ENCODE results near the gene ASTN2. TPM values are rescaled to one million over a fixed set of nuclear protein-coding genes. Genes with fewer than 3 reads are reported as not detected.

The ASTN2 gene
- total RNA-seq, 1 experiment from 2014 or later: 8.0 TPM

- 0 out of 2 replicates have a peak, but pooled peaks cover 2% of the 10 kb centered on the region for H3K9me3 ChIP-seq
- no peak overlapping the region for H3K4me3 ChIP-seq
- no peaks in the 10 kb centered on the region for H3K36me3 ChIP-seq
- no peaks in the 10 kb centered on the region for H3K27me3 ChIP-seq
- DNase-seq: no peak
Observed at GRCh38 chr9:117204971-117205370, 209.9 kb downstream of the ASTN2 start.

DNA sequence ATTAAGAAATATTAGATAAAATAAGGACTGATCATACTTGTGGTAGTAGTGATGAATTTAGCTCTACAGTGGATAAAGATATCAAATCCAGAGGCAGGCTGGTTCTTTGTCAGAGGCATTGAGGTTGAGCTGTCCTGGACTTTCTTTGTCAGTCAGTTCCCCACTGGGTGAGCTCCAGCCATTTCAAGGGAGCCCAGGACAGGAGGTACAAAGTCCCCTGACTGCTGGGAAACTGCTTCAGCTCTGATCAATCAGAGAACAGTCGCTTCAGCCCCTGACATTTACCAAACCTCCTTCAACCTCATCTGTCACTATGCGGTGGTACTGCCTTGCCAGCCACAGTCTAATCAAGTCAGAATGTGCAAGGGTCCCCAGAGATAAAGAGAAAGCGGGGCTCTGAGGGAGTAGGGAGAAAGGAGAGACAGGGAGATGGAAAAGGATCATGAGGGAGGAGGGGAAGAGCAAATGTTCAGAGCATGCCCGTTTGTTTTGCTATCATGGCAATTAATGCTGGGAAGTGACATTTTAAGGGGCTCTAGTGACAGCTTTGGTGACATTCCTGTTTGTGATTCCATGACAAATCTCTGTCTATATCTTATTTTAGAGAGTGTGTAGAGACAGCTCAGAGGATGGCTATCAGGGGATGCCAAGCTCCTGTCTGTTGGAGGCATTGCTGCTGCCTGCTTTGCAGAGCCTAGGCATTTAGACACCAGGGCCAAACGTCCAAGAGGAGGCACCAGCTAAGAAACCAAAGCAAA is 223.2 kb downstream of the ASTN2 start:
- DNase-seq: no peak
- no peaks in the 10 kb centered on the region for H3K9me3 ChIP-seq
- H3K27me3 ChIP-seq: no peaks in the 10 kb centered on the region
- H3K36me3 ChIP-seq: no peaks in the 10 kb centered on the region
- no peak overlapping the region for H3K4me3 ChIP-seq

DNA sequence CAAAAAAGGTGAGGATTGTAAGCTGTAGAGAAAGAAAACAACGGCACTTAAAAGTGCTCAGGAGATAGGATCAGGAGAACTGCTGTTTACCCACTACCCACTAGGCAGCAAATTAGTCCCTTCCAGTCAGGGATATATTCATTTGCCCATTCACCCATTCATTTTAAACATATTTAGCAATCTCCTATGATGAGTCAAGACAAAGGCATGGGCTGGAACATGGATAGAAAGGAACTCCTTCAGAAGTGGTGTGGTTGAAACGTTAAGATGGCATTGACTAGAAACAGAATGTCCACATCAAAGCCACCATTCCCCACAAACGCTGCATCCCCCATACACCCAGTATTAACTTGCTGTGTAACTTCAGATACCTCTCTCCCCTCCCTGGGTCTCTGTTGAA is 225.7 kb downstream of the ASTN2 start:
- Histone ChIP-seq H3K36me3 (no peaks in the 10 kb centered on the region), H3K27me3 (no peaks in the 10 kb centered on the region), H3K9me3 (no peaks in the 10 kb centered on the region), H3K4me3 (no peak overlapping the region)
- DNase-seq: no peak

GRCh38 chr9:117188394-117188793 is 226.5 kb downstream of the ASTN2 start:
- no peak overlapping the region for H3K4me3 ChIP-seq
- no peak for DNase-seq
- no peaks in the 10 kb centered on the region for H3K27me3 ChIP-seq
- no peaks in the 10 kb centered on the region for H3K36me3 ChIP-seq
- no peaks in the 10 kb centered on the region for H3K9me3 ChIP-seq

DNA sequence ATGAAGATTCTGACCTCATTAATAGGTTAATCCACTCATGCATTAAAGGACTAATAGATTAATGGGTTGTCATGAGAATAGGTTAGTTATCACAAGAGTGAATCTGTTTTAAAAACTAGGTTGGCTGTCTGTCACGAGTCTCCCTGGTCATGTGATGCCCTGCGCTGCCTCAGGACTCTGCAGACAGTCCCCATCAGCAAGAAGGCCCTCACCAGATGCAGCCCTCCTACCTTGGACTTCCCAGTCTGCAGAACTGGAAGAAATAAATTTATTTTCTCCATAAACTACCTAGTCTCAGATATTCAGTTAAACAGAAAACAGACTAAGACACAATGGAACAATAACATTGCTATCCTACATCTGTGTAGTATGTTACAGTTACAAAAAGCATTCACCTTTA is 227.4 kb downstream of the ASTN2 start:
- Histone ChIP-seq H3K4me3 (no peak overlapping the region), H3K27me3 (no peaks in the 10 kb centered on the region), H3K9me3 (no peaks in the 10 kb centered on the region), H3K36me3 (no peaks in the 10 kb centered on the region)
- DNase-seq: no peak

DNA sequence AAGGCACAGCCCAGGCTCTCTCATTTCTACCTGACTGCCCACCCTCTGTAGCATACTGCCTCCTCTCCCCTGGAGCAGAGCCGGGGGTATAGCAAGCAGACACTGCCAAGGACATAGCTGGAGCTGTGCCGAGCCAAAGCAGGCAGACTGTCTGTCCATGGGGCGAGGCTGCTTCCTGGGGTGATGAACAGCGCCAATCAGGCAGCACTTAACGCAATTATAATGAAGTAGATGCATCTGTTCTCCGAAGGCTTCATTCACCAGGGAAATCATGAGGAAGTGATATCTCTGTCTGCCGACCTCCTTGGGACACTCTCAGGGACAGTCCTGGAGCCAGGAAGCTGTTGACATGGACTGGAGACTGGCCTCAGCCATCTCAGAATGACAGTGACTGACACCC is 230.7 kb downstream of the ASTN2 start:
- Histone ChIP-seq H3K36me3 (no peaks in the 10 kb centered on the region), H3K27me3 (no peaks in the 10 kb centered on the region), H3K4me3 (no peak overlapping the region), H3K9me3 (peaks cover 14% of the 10 kb centered on the region)
- peak; percentile 37 for DNase-seq

- no peak overlapping the region for H3K4me3 ChIP-seq
- H3K36me3 ChIP-seq: no peaks in the 10 kb centered on the region
- H3K27me3 ChIP-seq: no peaks in the 10 kb centered on the region
- H3K9me3 ChIP-seq: peaks cover 14% of the 10 kb centered on the region
- no peak for DNase-seq
Observed at GRCh38 chr9:117182046-117182445, 232.8 kb downstream of the ASTN2 start.

DNA sequence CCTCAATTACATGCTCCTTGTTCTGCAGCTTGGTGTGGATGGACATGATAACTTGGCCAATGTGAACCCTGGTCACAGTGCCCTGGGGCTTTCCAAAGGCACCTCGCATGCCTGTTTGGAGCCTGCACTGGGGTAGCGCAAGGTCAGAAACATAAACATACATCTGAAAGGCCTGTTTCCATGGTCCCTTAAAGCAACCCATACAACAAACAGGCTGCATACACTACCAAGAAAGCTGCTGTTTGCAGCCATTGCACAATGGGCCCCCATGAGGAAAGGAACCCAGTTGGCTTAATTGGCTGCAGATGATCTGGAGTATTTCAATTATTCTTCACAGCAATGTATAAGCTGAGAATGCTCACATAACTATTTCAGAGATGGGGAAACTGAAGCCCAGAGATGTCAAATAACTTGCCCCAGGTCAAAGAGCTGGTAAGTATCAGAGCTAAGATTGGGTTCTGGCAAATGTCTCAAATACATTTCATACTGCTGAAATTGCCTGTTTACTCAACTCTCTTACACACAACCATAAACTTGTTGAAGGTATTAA is 233.9 kb downstream of the ASTN2 start:
- no peak for DNase-seq
- no peaks in the 10 kb centered on the region for H3K27me3 ChIP-seq
- no peak overlapping the region for H3K4me3 ChIP-seq
- H3K36me3 ChIP-seq: no peaks in the 10 kb centered on the region
- H3K9me3 ChIP-seq: peaks cover 14% of the 10 kb centered on the region

DNA sequence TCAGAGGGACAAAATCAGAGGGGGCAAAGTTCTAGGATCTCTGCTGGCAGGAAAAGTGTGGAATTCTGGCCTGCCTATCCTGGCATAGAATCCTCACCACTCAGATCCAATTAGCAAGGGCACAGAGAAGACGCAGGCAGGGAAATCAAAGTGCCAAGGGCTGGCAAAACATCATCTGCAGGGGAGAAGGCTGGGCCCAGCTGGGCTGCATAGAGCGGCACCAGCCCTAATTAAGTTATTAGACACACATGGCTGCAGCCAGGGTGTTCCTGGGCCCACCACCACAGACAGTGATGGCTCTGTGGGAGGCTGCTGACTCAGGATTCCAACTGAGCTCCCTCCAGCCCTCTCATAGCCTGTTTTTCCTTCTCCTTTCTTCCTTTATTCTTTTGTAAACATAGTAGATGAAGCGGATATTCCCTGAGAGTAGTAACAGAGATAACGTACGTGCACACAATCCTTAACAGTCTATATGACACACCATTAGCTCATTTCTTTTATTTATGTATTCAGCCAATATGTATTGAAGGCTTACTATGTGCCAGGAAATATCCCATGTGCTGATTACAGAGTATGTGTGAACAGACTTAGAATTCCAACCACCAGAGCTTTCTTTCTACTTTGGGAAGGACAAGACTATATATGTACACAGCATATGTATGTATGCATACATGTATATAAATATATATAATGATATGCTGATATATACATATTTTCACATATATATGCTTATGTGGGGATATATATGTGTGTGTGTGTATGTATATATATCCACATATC is 236.1 kb downstream of the ASTN2 start:
- Histone ChIP-seq H3K27me3 (no peaks in the 10 kb centered on the region), H3K36me3 (no peaks in the 10 kb centered on the region), H3K9me3 (peaks cover 14% of the 10 kb centered on the region), H3K4me3 (no peak overlapping the region)
- DNase-seq: peak; percentile 94

GRCh38 chr9:117170567-117170966 is 244.3 kb downstream of the ASTN2 start:
- H3K9me3 ChIP-seq: no peaks in the 10 kb centered on the region
- no peak for DNase-seq
- peaks cover 5% of the 10 kb centered on the region; the same call in 1 of the 2 replicates for H3K27me3 ChIP-seq
- H3K4me3 ChIP-seq: no peak overlapping the region
- no peaks in the 10 kb centered on the region for H3K36me3 ChIP-seq

DNA sequence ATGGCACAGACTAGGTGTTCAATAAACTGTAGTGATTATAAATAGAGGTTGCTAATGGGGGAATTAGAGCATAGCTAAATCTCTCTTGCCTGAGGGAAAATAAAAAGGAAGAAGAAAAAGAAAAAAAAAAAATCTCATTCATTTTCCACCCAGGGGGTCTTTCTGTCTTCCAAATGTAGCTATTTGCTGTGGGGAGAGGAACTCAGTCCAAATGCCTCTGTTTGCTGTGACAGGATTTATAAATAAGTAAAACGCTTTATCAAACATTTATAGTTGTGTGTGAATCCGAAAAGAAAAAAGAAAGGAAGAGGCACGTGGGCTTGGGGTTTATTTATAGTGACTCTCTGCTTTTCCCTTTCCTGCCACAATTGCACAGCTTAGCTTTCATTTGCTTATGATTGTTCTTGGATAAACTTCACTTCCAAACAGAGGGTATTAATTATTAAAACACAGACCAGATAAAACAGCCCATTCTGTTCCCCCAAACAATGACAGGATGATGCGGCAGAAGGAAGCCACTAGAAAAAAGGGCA is 245.7 kb downstream of the ASTN2 start:
- Histone ChIP-seq H3K27me3 (peaks cover 5% of the 10 kb centered on the region; the same call in 1 of the 2 replicates), H3K4me3 (no peak overlapping the region), H3K36me3 (no peaks in the 10 kb centered on the region), H3K9me3 (no peaks in the 10 kb centered on the region)
- DNase-seq: no peak

DNA sequence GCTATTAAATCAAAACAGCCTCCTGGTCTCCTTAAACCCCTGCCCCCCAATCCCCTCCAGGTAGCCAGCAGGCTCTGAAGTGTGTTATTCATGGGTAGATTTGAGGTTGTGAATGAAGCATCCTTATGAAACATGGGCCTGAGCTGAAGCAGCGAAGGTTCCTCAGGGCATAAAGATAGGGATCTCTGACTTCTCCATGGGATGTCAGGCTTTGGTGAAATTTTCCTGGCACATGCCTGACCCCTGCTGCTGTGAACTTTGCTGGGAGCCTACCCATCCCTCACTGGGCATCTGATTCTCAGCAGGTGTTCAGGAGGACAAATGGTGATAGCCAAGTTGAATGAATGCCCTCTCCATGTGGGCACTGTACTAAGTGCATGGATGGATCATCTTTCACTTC is 250.3 kb downstream of the ASTN2 start:
- no peaks in the 10 kb centered on the region for H3K9me3 ChIP-seq
- H3K4me3 ChIP-seq: no peak overlapping the region
- DNase-seq: no peak
- H3K27me3 ChIP-seq: peaks cover 5% of the 10 kb centered on the region; the same call in 1 of the 2 replicates
- no peaks in the 10 kb centered on the region for H3K36me3 ChIP-seq

DNA sequence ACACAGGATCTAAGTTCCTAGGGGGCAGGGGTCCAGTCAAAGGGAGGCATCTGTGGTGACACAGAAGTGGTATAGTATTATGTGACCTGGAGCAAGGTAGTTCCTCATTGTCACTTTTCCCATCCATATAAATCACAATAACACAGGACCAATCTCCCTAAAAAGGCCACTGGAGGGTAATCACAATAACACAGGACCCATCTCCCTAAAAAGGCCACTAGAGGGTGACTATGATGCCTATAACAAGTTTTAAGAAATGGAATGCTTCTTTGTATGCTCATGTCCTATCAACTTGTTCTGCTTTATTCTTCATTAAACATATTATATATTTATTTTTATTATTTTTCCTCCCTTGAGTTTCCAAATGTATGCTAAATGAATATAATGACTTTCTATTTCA is 254.6 kb downstream of the ASTN2 start:
- Histone ChIP-seq H3K4me3 (no peak overlapping the region), H3K9me3 (no peaks in the 10 kb centered on the region), H3K36me3 (no peaks in the 10 kb centered on the region), H3K27me3 (no peaks in the 10 kb centered on the region)
- DNase-seq: no peak

GRCh38 chr9:117156771-117157535 is 257.9 kb downstream of the ASTN2 start:
- H3K27me3 ChIP-seq: no peaks in the 10 kb centered on the region
- no peaks in the 10 kb centered on the region for H3K9me3 ChIP-seq
- H3K36me3 ChIP-seq: no peaks in the 10 kb centered on the region
- DNase-seq: no peak
- no peak overlapping the region for H3K4me3 ChIP-seq

DNA sequence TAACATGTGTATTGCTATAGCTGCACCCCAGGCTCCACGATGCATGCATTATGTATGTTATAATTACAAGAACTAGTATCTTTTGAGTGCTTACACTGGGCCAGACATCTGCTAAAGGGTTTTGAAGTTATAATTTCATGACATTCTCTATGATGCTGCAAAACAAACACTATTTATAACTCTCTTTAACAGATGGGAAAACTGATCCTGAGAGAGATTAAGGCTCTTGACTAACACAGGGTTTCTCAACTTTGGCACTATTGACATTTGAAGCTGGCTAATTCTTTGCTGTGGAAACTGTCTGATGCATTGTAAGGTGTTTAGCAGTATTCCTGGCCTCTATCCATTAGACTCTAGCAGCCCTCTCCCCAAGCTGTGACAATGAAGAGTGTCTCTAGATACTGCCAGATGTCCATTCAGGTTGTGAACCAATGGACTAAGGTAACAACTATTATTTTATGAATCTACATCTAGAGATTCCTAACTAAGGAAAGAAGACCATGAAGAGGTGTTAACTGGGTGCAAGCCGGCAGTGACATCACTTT is 258.6 kb downstream of the ASTN2 start:
- Histone ChIP-seq H3K9me3 (no peaks in the 10 kb centered on the region), H3K27me3 (no peaks in the 10 kb centered on the region), H3K4me3 (no peak overlapping the region), H3K36me3 (no peaks in the 10 kb centered on the region)
- DNase-seq: no peak

DNA sequence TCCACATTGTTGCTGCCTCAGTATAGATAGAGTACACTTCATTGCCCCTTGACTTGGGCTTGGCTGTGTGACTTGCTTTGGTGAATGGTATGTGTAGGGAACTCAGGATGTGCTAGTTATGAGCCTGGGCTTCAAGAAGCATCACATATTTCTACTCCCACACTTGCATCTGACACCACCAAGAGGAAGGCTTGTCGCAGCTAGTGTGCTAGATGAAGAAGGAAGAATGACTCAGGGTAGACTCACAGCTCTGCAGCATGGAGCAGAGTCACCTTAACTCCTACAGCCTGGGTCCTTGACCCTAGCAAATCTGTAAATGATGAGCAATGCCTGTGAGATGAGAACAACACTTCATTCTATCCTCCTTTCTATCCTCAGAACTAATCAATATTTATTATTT is 261.8 kb downstream of the ASTN2 start:
- peak; percentile 34 for DNase-seq
- H3K9me3 ChIP-seq: no peaks in the 10 kb centered on the region

More for the DNA sequence above, 261.8 kb downstream of the ASTN2 start:
- no peaks in the 10 kb centered on the region for H3K36me3 ChIP-seq
- H3K4me3 ChIP-seq: no peak overlapping the region
- H3K27me3 ChIP-seq: no peaks in the 10 kb centered on the region
